ENCODE measurements around the gene FAM24A.
"Not testable (repeated sequence)": the region's sequence is repeated elsewhere in the genome, so short reads cannot be mapped to it uniquely, and the experiment has no call there.

The FAM24A gene

GRCh38 chr10:122910310-122910709, at the start of gene FAM24A:
Gene FAM24A, plus strand, starts transcription at chr10:122910610. Its CDS starts 1,025 bp downstream, at chr10:122911635.
- DNase-seq, result no peak

DNA sequence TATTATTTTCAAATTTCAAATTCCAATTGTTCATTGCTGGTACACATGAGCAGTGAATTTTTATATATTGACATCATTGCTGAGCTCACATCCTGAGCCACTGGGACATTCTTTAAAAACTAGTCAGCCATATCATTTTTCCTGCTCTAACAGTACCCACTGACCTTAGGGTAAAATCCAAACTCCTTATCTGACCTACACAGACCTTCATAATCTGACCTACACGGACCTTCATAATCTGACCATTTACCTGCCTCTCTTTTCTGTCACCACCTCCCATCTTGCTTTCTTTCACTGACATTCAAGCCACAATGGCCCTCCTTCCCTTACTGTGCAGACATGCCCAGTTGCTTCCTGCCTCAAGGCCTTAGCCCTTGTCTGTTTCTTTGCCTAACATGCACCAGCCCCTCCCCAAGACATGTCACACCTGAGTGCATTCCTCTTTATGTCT, 48.7 kb upstream of the FAM24A start:
- DNase-seq, result no peak

GRCh38 chr10:122863216-122864193, 46.9 kb upstream of the FAM24A start:
- no peak for DNase-seq

GRCh38 chr10:122864194-122864592, 46.2 kb upstream of the FAM24A start:
- DNase-seq, result no peak

DNA sequence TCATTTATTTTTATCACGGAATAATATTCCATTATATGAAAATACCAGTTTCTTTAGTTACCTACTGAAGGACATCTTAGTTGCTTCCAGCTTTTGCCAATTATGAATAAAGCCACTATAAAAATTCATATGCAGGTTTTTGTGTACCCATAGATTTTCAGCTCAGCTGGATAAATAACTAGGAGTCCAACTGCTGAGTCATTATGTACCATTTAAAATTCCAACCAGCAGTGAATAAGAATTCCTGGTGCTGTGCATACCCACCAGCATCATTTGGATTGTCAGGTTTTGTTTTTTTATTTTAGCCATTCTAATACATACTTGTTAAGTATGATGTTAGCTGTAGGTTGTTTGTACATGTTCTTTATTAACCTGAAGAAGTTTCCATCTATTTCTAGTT, 45.5 kb upstream of the FAM24A start:
- no peak for DNase-seq

GRCh38 chr10:122866757-122867482, 43.5 kb upstream of the FAM24A start:
- not testable (repeated sequence) for DNase-seq

DNA sequence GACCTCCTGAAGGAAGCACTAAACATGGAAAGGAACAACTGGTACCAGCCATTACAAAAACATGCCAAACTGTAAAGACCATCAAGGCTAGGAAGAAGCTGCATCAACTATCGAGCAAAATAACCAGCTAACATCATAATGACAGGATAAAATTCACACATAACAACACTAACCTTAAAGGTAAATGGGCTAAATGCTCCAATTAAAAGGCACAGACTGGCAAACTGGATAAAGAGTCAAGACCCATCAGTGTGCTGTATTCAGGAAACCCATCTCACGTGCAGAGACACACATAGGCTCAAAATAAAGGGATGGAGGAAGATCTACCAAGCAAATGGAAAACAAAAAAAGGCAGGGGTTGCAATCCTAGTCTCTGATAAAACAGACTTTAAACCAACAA, 41.6 kb upstream of the FAM24A start:
- DNase-seq, result not testable (repeated sequence)

DNA sequence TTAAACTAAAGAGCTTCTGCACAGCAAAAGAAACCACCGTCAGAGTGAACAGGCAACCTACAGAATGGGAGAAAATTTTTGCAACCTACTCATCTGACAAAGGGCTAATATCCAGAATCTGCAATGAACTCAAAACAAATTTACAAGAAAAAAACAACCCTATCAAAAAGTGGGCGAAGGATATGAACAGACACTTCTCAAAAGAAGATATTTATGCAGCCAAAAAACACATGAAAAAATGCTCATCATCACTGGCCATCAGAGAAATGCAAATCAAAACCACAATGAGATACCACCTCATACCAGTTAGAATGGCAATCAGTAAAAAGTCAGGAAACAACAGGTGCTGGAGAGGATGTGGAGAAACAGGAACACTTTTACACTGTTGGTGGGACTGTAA, 38.5 kb upstream of the FAM24A start:
- not testable (repeated sequence) for DNase-seq

- no peak for DNase-seq
Measured at GRCh38 chr10:122875843-122876466, 34.5 kb upstream of the FAM24A start.

GRCh38 chr10:122876467-122876855, 33.9 kb upstream of the FAM24A start:
- DNase-seq, result no peak

- no peak for DNase-seq
Measured at GRCh38 chr10:122877264-122877663, 33.1 kb upstream of the FAM24A start.

DNA sequence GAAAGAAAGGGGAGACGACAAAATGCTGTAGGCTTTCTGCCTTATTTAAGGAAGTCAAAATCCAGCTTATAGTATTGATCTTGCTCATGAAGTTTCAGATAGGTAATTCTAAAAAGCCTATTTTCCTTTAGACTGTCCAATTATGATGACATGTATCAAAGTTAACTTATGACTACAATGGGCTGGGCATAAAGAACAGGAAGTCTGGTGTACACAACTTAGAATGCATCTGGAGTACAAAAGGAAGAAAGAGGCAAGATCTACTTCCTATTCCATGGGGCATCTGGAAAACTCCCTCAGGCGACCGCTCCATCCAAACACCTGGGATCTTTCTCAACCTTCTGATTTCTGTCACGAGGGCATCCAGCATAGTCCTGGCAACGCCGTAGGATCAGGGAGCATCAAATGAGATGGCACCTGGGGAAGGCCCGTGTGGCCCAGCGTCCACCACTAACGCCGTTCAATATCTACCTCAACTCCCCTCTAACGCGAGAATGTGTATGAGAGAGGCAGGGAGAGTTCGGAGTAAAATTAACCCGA, 31.5 kb upstream of the FAM24A start:
- DNase-seq, result no peak

DNA sequence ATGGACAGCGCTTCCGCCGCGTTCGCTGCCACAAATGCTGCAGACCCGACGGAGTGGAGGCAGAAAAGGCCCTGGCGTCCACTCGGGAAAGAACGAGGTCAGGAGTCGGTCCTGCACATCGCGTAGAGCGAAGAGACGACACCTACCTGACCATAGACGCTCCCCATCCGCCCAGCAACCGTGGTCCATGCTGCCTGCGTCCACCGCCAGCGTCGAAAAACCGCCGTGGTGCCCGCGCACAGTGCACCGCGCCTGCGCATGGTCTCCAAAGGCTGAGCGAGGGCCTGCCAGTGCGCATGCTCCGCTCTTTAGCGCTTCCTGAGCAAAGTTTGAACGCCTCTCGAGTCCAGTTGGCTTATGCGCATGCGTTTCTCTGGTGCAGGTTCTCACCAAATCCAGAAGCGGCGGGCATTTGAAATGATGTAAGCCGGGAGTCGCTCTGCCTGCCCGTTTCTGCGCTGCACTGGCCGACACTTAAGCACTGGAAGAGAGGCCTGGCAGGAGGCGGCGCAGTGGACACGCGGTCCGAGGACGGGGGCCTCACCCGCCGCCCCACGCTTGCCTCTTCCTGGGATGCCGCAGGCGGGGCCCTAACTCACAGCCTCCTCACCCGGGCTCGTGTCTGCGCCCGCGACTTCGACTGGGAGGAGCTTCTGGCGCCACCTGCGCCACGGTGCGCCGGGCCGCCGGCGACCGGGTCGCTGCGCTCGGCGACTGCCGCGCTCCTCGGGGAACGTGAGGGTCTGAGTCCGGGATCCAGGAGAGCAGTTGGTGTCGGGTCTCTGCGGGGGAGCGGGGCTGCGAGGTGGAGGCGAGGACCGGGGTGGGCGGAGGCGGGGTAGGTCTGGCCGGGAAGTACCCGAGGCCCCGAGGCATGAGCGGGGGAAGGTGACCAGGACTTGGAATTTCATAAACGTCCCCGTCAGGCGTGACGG, 30.8 kb upstream of the FAM24A start, which contains the start of gene FAM24B:
Gene FAM24B (minus strand): TSS at position 243 of the 935 bp plus-strand sequence. CDS start 29,066 bp downstream, outside the sequence.
- DNase-seq, result peak; percentile 98

DNA sequence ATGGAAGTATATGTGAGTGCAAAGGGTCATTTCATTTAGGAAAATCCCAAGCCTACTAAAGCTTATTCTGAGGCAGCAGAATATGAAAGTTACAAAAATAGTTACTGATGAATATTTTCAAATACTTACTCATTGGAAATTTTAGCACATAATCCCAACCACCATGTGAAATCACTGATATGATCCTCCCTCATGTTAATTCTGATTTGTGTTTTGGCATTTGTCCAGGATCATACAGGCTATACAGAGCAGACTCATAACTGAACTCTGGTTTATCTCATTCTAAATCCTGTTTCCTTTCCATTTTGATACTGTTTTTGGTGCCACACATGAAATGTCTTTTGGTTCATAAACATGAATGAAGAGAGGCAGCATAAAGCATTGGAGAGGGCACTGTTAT, 27.6 kb upstream of the FAM24A start:
- no peak for DNase-seq

DNA sequence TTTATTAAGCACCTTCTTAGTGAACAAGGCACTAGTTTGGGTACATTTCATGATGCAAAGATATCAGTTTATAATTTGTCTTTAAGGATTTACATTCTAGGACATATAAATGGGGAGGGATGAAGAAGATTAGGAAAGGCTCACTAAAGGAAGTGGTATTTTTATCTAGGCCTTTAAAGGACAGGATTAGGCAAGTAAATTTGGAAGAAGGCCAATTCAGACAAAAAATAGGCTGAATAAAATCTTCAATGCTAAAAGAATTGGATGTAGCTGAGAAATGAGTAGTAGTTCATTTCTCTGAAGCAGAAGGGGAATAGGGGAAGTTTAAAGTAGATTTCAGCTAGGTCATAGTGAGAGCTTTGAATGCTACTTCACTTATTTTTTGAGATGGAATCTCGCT, 26.2 kb upstream of the FAM24A start:
- DNase-seq, result no peak

- DNase-seq, result no peak
Measured at GRCh38 chr10:122894261-122894944, 16.0 kb upstream of the FAM24A start.

DNA sequence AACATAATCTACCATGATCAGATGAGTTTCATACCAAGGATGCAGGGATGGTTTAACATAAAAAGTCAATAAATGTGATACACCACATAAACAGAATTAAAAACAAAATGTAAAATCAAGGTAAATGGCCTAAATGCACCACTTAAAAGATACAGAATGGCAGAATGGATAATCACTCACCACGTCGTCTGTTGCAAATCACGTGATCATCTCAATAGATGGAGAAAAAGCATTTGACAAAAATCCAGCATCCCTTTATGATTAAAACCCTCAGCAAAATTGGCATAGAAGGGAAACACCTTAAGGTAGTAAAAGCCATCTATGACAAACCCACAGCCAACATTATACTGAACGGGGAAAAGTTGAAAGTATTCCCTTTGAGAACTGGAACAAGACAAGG, 6.5 kb upstream of the FAM24A start:
- DNase-seq, result not testable (repeated sequence)

GRCh38 chr10:122911889-122912484, 1.6 kb downstream of the FAM24A start:
- DNase-seq, result peak; percentile 79

GRCh38 chr10:122915700-122916099, 5.3 kb downstream of the FAM24A start:
- DNase-seq, result no peak

- no peak for DNase-seq
Measured at GRCh38 chr10:122930140-122930539, 19.7 kb downstream of the FAM24A start.
